B cell (primary cell): ENCODE results near the gene PRKG2. TPM values are rescaled to one million over a fixed set of nuclear protein-coding genes. Genes with fewer than 3 reads are reported as not detected.

ENCODE experiments used
- ATAC-seq: fragments of 200-7000 bp; cut with Tn5 transposase; one replicate; pipeline ENCODE4 v1.10.0; 2021; ENCODE audit warnings: low read depth, mild to moderate bottlenecking, moderate number of reproducible peaks, moderate library complexity
- CTCF ChIA-PET: fragments of 350-600 bp; sonication (Branson Sonifier 250); formaldehyde crosslinking; loops from one replicate; lab custom pipeline; 2021; ENCODE audit warnings: antibody characterized with exemption, inconsistent platforms; lab: Charles Lee
- POLR2A ChIA-PET: fragments of 350-600 bp; sonication (Branson Sonifier 250); formaldehyde crosslinking; loops from one replicate; lab custom pipeline; 2021; ENCODE audit warnings: antibody characterized with exemption; lab: Charles Lee
- DNase-seq: peaks from one replicate; pipeline ENCODE4 v3.0.0; 2013
- H2AFZ ChIP-seq: 2 replicates; pipeline ENCODE4 v1.6.1; 2012; ENCODE audit warnings: mild to moderate bottlenecking, low read depth, low read length; ENCODE audit not compliant: insufficient read depth, poor library complexity, severe bottlenecking
- H3K27ac ChIP-seq, 2 donors: 1 replicate in 1 of 2; 2 replicates in 1 of 2; pipeline ENCODE4 v1.5.1; 2012 to 2013; ENCODE audit warnings: low read length in 2 of 2, mild to moderate bottlenecking in 2 of 2, moderate library complexity in 1 of 2
- H3K27me3 ChIP-seq, 4 experiments: fragments of 200-600 bp in 1 of 4; sonication (generic) in 1 of 4; replicated peaks in 1 of 4; 1 replicate in 2 of 4; 2 replicates in 2 of 4; pipeline versions ENCODE4 v1.6.1 to v1.7.0; 2013 to 2016; ENCODE audit warnings: low read length in 3 of 4, mild to moderate bottlenecking in 2 of 4, mixed read lengths in 1 of 4, moderate library complexity in 1 of 4; ENCODE audit not compliant: insufficient read depth in 4 of 4, control insufficient read depth in 3 of 4; ENCODE audit errors: control extremely low read depth in 1 of 4
- H3K36me3 ChIP-seq, 2 experiments: replicated peaks in 1 of 2; 1 replicate in 1 of 2; 2 replicates in 1 of 2; pipeline versions ENCODE4 v1.6.1 to v1.7.1; 2013; ENCODE audit warnings: low read length in 1 of 2; ENCODE audit not compliant: insufficient read depth in 2 of 2, control insufficient read depth in 1 of 2; ENCODE audit errors: control extremely low read depth in 1 of 2, extremely low read depth in 1 of 2
- H3K4me1 ChIP-seq, 2 donors: fragments of 200-600 bp in 1 of 2; sonication (generic) in 1 of 2; 1 replicate in 1 of 2; 2 replicates in 1 of 2; pipeline versions ENCODE4 v1.5.1 to v1.6.1; 2013 to 2017; ENCODE audit warnings: low read length in 2 of 2; ENCODE audit not compliant: control insufficient read depth in 2 of 2, insufficient read depth in 2 of 2
- H3K4me2 ChIP-seq: replicated peaks from 2 replicates; pipeline ENCODE3; 2012; ENCODE audit warnings: mild to moderate bottlenecking, low read depth, low read length; ENCODE audit not compliant: poor library complexity, severe bottlenecking
- H3K4me3 ChIP-seq, 5 experiments: fragments of 200-600 bp in 1 of 5; sonication (generic) in 1 of 5; 1 replicate in 3 of 5; 2 replicates in 2 of 5; pipeline versions ENCODE4 v1.5.1 to v1.7.0; 2011 to 2016; ENCODE audit warnings: low read length in 4 of 5, mild to moderate bottlenecking in 4 of 5, low read depth in 2 of 5, control low read depth in 1 of 5, moderate library complexity in 1 of 5; ENCODE audit not compliant: insufficient read depth in 1 of 5; ENCODE audit errors: control extremely low read depth in 1 of 5, extremely low read depth in 1 of 5
- H3K79me2 ChIP-seq: fragments of 200-600 bp; sonication (generic); one replicate; pipeline ENCODE4 v1.6.0; 2016; ENCODE audit warnings: low read length; ENCODE audit not compliant: control insufficient read depth, insufficient read depth
- H3K9ac ChIP-seq: fragments of 200-600 bp; sonication (generic); 2 replicates; pipeline ENCODE4 v1.6.1; 2017; ENCODE audit warnings: mild to moderate bottlenecking, low read length, moderate library complexity
- H3K9me3 ChIP-seq, 3 donors: one replicate each; pipeline versions ENCODE4 v1.6.1 to v1.7.1; 2013; ENCODE audit warnings: low read length in 2 of 3; ENCODE audit not compliant: control insufficient read depth in 2 of 3, insufficient read depth in 1 of 3; ENCODE audit errors: control extremely low read depth in 1 of 3
- H4K20me1 ChIP-seq: 2 replicates; pipeline ENCODE4 v1.6.0; 2012; ENCODE audit warnings: mild to moderate bottlenecking, low read length; ENCODE audit not compliant: insufficient read depth, control insufficient read depth, poor library complexity, severe bottlenecking
- H3K27ac Mint-ChIP-seq: one replicate; pipeline ENCODE4 v1.8.0; 2021; ENCODE audit warnings: mixed read lengths
- H3K27me3 Mint-ChIP-seq: one replicate; pipeline ENCODE4 v1.8.0; 2021; ENCODE audit warnings: mixed read lengths
- H3K4me1 Mint-ChIP-seq: one replicate; pipeline ENCODE4 v1.8.0; 2021; ENCODE audit warnings: mixed read lengths
- H3K4me3 Mint-ChIP-seq: one replicate; pipeline ENCODE4 v1.8.0; 2021; ENCODE audit warnings: mixed read lengths
- H3K9me3 Mint-ChIP-seq: one replicate; pipeline ENCODE4 v1.8.0; 2022; ENCODE audit warnings: mixed read lengths; ENCODE audit not compliant: insufficient read depth
- EZH2 ChIP-seq: IDR thresholded peaks from 2 replicates; pipeline ENCODE4 v1.6.1; 2012; ENCODE audit warnings: borderline replicate concordance, low read depth, mild to moderate bottlenecking, moderate library complexity, low read length; ENCODE audit not compliant: insufficient read depth, poor library complexity, severe bottlenecking
- WGBS: methylation state at CpG from one replicate; pipeline ENCODE4 v1.1.5; 2013; ENCODE audit warnings: missing lambda C conversion rate; ENCODE audit not compliant: insufficient coverage; 5-methylcytosine and 5-hydroxymethylcytosine counted together
- intact Hi-C: fragments of 100-400 bp; cut with micrococcal nuclease; formaldehyde crosslinking; loops from one replicate; pipeline ENCODE4 v1.10.0; 2022
- polyA plus RNA-seq: library from polyadenylated mRNA; depleted of rRNA; stranded (reverse); fragments of >200 nt; gene quantifications from 2 replicates; pipeline ENCODE4 v1.2.3, GENCODE V29; 2012
- total RNA-seq, 2 donors: library from RNA; stranded (reverse); fragments of 120-200 nt in 1 of 2; gene quantifications; 1 replicate in 1 of 2; 2 replicates in 1 of 2; pipeline versions ENCODE4 v1.2.3 to v1.2.4, GENCODE V29; 2013 to 2022
- TF ChIP-seq, protein P1 (sequence below): fragments of 200-600 bp; IDR thresholded peaks from one replicate; pipeline ENCODE4 v1.8.0; 2022; ENCODE audit warnings: antibody characterized with exemption, mild to moderate bottlenecking

PRKG2 gene
- total and polyA plus RNA-seq, 2 donors (not counting 1 experiment from before 2014, with no cell fraction given) = 0.61 to 0.86 TPM

DNA sequence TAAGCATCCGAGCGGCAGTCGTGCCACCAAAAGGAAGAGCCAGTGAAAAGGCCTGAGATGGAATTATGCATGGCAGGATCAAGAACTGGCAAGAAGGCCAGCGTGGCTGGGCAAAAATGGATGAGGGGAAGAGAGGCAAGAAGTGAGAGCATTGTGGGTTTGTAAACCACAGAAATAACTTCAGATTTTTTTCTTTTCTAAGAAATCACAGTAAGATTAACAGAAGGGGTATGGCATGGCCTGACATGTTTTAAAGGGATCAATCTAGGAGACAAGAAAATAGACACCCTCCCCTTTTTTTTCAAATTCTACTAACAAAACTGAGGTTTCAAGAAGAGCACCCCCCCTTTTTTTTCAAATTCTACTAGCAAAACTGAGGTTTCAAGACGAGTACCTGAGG is 102.0 kb downstream of the PRKG2 start:
- no peaks in the 10 kb centered on the region for H3K9me3 Mint-ChIP-seq
- no peak overlapping the region for H3K27ac ChIP-seq
- no peaks in the 10 kb centered on the region for H3K9me3 ChIP-seq
- H3K4me3 Mint-ChIP-seq = no peak overlapping the region
- ATAC-seq = no peak
- no peak for TF ChIP-seq EZH2
- TF ChIP-seq, protein P1, sequence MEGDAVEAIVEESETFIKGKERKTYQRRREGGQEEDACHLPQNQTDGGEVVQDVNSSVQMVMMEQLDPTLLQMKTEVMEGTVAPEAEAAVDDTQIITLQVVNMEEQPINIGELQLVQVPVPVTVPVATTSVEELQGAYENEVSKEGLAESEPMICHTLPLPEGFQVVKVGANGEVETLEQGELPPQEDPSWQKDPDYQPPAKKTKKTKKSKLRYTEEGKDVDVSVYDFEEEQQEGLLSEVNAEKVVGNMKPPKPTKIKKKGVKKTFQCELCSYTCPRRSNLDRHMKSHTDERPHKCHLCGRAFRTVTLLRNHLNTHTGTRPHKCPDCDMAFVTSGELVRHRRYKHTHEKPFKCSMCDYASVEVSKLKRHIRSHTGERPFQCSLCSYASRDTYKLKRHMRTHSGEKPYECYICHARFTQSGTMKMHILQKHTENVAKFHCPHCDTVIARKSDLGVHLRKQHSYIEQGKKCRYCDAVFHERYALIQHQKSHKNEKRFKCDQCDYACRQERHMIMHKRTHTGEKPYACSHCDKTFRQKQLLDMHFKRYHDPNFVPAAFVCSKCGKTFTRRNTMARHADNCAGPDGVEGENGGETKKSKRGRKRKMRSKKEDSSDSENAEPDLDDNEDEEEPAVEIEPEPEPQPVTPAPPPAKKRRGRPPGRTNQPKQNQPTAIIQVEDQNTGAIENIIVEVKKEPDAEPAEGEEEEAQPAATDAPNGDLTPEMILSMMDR = no peak
- POLR2A ChIA-PET = no interaction called here
- H3K4me2 ChIP-seq = no peak overlapping the region
- H3K27me3 Mint-ChIP-seq = no peaks in the 10 kb centered on the region
- no peaks in the 10 kb centered on the region for H3K36me3 ChIP-seq
- H2AFZ ChIP-seq = no peak overlapping the region
- no peak overlapping the region for H3K27ac Mint-ChIP-seq
- 95% methylated on average over 3 of the region's 5 CpGs for WGBS
- no peaks in the 10 kb centered on the region for H4K20me1 ChIP-seq
- intact Hi-C loops = no loop called here
- H3K9ac ChIP-seq = no peak overlapping the region
- peaks cover 3% of the 10 kb centered on the region for H3K4me1 Mint-ChIP-seq
- no peak for DNase-seq
- no peak overlapping the region for H3K4me3 ChIP-seq
- no peaks in the 10 kb centered on the region for H3K4me1 ChIP-seq
- no peaks in the 10 kb centered on the region for H3K27me3 ChIP-seq
- H3K79me2 ChIP-seq = no peaks in the 10 kb centered on the region
- CTCF ChIA-PET = no interaction called here

DNA sequence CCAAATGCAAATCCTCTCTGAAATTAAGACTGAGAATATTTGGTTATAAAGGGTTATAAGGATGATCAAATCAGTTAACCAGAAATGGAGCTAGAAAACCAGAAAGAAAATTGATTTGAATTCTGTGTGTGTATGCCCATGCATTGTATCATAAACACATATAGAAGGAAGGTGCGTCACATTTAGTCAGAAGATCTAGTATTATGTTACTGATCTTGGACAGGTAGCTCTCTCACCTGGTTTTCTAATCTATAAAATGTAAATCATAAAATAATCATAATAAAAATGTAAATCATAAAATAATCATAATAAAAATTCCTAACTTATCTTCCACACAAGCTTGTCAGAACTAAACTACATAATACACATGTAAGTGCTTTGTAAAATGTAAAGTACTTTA is 105.7 kb downstream of the PRKG2 start:
- CTCF ChIA-PET = no interaction called here

More for the DNA sequence above, 105.7 kb downstream of the PRKG2 start:
- no peak for TF ChIP-seq EZH2
- TF ChIP-seq, protein P1 = no peak
- H3K4me3 ChIP-seq = no peak overlapping the region
- no peak overlapping the region for H3K27ac ChIP-seq
- DNase-seq (no peak), ATAC-seq (no peak)
- no peaks in the 10 kb centered on the region for H3K9me3 Mint-ChIP-seq
- H3K4me1 ChIP-seq = peaks cover 0 to 8% of the 10 kb centered on the region in 2 donors
- H3K79me2 ChIP-seq = no peaks in the 10 kb centered on the region
- POLR2A ChIA-PET = no interaction called here
- H3K4me2 ChIP-seq = no peak overlapping the region
- no peaks in the 10 kb centered on the region for H3K9me3 ChIP-seq
- no peak overlapping the region for H3K4me3 Mint-ChIP-seq
- WGBS = no CpG with 5 or more reads among the region's 1 CpG
- no peaks in the 10 kb centered on the region for H3K27me3 Mint-ChIP-seq
- no peak overlapping the region for H3K27ac Mint-ChIP-seq
- no peak overlapping the region for H3K9ac ChIP-seq
- intact Hi-C loops = no loop called here
- H3K36me3 ChIP-seq = no peaks in the 10 kb centered on the region
- no peaks in the 10 kb centered on the region for H4K20me1 ChIP-seq
- H2AFZ ChIP-seq = no peak overlapping the region
- peaks cover 11% of the 10 kb centered on the region for H3K4me1 Mint-ChIP-seq
- H3K27me3 ChIP-seq = no peaks in the 10 kb centered on the region
